GM18873 (cell line): ENCODE measurements around the gene TEX2.
"Not testable (repeated sequence)": the region's sequence is repeated elsewhere in the genome, so short reads cannot be mapped to it uniquely, and the experiment has no call there.

Experiments
- ATAC-seq: cut with Tn5 transposase; IDR thresholded peaks from one replicate; pipeline ENCODE4 v1.9.1; 2021; ENCODE audit warnings: mild to moderate bottlenecking, moderate library complexity, moderate number of reproducible peaks; ENCODE audit not compliant: unreplicated experiment, low FRiP score

The TEX2 gene

DNA sequence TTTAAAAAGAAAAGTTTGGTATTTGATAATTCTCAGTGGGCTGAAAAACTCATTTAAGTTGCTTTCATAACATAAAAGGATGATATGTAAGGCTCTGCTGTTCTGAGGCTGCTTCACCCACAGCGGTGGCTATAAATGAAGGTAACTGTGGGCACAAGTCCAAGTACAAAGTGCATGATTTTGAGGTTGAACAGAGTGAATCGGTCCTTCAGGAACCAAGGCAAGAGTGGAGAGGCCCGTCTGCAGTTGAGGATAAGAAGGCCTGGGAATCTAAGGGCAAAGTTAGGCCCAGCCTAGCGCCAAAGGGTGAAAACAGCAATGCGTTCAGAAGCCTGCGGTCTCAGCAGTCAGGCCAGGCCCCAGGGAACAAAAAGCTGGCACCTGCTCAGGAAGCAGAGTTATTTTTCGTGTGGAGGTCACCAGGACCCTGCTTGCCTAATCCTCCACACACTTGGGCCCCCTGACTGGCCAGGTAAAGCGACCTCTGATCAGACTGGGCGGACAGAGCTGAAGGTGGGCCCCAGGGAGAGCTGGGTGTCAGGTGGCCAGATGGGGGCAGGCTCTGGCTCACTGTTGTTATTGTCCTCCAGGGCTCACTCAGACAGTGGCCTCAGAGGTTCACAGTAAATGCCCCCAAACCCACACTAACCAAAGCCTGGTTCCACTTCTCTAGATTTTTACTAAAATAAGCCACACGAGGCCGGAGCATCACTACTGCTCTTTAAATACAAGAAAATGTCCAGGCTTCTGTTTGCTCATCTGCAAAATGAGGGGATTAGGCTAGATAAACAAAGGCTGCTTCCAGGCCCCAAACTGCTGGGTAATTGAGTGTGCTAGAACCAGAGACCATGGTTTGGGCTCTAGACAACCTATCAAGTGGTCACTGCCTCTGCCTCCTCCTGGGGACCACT is 46.5 kb downstream of the TEX2 start:
- no peak for ATAC-seq

DNA sequence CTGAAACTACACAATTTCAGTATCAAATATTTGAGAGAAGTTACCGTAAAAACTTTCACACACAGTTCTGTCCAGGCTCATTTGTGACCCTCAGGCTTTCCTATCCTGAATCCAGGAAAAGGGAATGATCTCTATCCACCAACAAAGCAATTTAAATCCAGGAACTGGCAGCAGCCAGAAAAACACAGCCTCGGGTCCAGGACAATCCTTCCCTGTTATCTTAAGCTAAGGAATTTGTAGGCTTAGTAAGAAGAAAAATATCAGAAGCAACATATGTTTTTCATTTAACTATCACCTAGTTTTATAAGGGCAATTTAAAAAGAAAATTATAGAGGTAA is 47.1 kb downstream of the TEX2 start:
- ATAC-seq: no peak

GRCh38 chr17:64214950-64215349 is 48.1 kb downstream of the TEX2 start:
- no peak for ATAC-seq

GRCh38 chr17:64213995-64214811 is 48.9 kb downstream of the TEX2 start:
- ATAC-seq: no peak

GRCh38 chr17:64212122-64212521 is 50.9 kb downstream of the TEX2 start:
- ATAC-seq: no peak

GRCh38 chr17:64209983-64210382 is 53.1 kb downstream of the TEX2 start:
- no peak for ATAC-seq

GRCh38 chr17:64209356-64209941 is 53.6 kb downstream of the TEX2 start:
- no peak for ATAC-seq

DNA sequence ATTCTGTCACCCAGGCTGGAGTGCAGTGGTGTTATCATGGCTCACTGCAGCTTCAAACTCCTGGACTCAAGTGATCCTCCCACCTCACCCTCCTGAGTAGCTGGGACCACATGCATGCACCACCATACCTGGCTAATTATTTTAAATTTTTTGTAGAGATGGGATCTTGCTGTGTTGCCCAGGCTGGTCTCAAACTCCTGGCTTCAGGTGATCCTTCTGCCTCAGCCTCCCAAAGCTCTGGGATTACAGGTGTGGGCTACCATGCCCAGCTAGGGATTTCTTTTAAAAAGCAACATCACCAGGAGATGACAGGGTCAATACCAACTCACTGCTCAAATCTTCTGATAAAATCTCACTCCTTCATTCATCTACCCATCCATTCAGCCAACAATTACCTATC is 54.4 kb downstream of the TEX2 start:
- ATAC-seq: not testable (repeated sequence)

DNA sequence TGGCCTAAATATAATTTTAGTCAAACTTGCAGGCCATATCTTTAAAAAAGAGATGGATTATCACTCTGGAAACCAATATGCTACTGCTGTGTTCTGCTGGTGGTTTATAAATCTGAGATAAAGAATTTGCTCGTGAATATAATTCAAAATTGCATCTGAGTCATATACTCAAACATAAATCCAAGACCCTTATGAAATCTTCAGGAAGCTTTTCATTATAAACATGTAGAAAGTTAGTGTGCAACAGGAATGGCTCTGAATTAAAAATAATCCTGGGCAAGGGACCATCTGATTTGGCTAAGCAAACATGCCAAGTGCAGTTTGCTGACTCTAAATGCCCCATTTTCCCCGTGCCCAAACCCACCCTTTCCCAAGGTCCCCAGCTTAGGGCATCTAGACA is 57.3 kb downstream of the TEX2 start:
- no peak for ATAC-seq

GRCh38 chr17:64203630-64204029 is 59.4 kb downstream of the TEX2 start:
- ATAC-seq: no peak

DNA sequence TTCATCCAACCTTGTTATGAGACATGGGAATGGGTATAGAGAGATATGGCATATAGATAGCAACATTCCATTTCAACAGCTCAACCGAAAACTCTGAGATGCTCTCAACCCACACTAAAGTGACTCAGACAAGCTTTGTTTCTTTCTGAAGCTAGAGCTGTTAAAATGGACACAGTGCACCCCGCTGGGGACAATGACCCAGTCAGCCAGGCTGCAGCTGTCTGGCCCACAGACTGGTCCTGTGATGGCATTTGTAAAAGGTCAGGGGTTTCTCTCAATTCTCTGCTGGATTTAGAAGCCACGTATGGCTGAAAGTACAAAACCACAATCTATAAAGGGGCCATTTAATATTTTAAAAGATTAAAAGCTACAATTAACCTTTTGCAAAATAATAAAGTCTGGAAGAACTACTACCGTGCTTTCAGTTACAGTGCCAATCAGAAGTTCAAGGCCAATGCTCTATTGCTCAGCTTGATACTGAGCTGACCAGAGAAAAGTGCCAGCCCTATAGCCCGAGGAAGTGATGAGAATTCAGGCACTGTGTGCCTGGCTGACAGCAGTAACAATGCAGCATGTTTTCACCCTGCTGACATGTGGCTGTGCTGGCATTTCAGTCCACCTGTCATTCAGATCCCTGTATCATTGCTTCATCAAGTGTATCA is 60.2 kb downstream of the TEX2 start:
- ATAC-seq: no peak

- no peak for ATAC-seq
Observed at GRCh38 chr17:64200080-64201032, 62.7 kb downstream of the TEX2 start.

GRCh38 chr17:64198331-64199090 is 64.5 kb downstream of the TEX2 start:
- no peak for ATAC-seq

DNA sequence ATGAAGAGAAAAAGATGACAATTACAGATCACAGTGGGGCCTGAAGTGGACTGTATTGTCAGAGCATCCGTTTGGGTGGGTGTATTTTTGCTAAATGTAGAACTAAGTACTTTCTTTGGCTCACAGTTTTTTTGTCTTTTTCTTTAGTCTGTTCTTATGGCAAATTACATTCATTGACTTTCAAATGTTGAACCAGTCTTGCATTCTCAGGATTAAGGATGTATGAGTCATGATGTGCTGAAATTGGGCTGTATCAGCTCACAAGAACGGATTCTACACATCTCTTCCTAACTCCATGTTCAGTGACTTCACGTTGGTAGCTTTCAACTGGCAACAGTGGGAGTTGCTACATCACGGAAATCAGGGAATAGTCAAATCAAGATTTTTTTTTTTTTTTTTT is 66.5 kb downstream of the TEX2 start:
- no peak for ATAC-seq

GRCh38 chr17:64193561-64193960 is 69.5 kb downstream of the TEX2 start:
- ATAC-seq: no peak

DNA sequence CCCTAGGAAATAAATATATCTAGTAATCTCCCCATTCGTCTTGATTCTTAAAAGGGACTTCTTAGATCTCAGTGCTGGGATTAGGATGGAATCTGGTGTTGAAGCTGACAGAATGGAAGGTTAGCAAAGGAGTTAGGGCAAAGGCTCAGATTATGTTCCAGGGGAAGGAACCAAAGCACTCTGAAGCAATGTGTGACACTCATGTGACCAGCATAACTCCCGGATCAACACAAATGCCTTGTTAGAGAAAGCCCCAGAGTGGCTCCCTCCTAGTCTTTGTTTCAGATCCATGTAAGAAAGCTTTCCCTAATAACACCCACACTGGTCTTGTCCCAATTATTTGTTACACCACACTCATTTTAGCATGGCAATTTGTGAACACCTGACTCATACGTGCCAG is 70.5 kb downstream of the TEX2 start:
- ATAC-seq: no peak

DNA sequence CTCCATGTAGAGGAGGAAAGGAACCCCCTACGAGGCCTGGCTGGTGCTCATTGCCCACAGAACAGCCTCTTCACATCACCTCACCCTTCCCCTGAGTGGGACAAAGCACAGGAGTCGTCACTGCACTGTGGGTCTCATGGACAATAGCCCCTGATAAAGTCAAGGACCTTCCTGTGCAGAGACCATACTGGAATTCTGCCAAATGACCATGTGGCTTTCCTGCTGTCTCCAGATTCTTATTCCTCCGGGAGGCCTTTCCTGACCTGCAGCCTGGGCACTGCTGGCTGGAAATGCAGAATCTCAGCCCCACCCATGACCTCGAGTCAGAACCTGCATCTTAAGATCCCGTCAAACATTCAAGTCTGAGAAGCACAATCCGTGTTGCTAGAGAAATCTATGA is 72.6 kb downstream of the TEX2 start:
- no peak for ATAC-seq

GRCh38 chr17:64188088-64188487 is 75.0 kb downstream of the TEX2 start:
- no peak for ATAC-seq
